Stimulated activated naive CD8-positive, alpha-beta T cell treated with anti-CD3 and anti-CD28 coated beads, Interleukin-15, amount 100 ng/mL, for 72 hours (primary cell): ENCODE results near the gene USP36.
"Not testable (repeated sequence)": the region's sequence is repeated elsewhere in the genome, so short reads cannot be mapped to it uniquely, and the experiment has no call there.

Source experiments
- ATAC-seq: fragments of 150-1000 bp; cut with Tn5 transposase; 2 replicates; pipeline ENCODE4 v1.10.0; 2021; ENCODE audit warnings: mild to moderate bottlenecking, moderate library complexity
- DNase-seq, 2 donors: peaks; one replicate each; pipeline ENCODE4 v3.0.0; 2021 to 2022
- H3K27ac Mint-ChIP-seq, 2 donors: one replicate each; pipeline ENCODE4 v1.8.0; 2022; ENCODE audit warnings: mild to moderate bottlenecking in 2 of 2, mixed read lengths in 2 of 2, moderate library complexity in 2 of 2
- H3K27me3 Mint-ChIP-seq: one replicate; pipeline ENCODE4 v1.8.0; 2022; ENCODE audit warnings: mixed read lengths
- H3K4me1 Mint-ChIP-seq: one replicate; pipeline ENCODE4 v1.8.0; 2022; ENCODE audit warnings: mild to moderate bottlenecking, mixed read lengths
- H3K4me3 Mint-ChIP-seq, 2 donors: one replicate each; pipeline ENCODE4 v1.8.0; 2022; ENCODE audit warnings: mild to moderate bottlenecking in 2 of 2, mixed read lengths in 2 of 2, moderate library complexity in 1 of 2
- H3K9me3 Mint-ChIP-seq, 2 donors: one replicate each; pipeline ENCODE4 v1.8.0; 2022; ENCODE audit warnings: mixed read lengths in 2 of 2

The USP36 gene

DNA sequence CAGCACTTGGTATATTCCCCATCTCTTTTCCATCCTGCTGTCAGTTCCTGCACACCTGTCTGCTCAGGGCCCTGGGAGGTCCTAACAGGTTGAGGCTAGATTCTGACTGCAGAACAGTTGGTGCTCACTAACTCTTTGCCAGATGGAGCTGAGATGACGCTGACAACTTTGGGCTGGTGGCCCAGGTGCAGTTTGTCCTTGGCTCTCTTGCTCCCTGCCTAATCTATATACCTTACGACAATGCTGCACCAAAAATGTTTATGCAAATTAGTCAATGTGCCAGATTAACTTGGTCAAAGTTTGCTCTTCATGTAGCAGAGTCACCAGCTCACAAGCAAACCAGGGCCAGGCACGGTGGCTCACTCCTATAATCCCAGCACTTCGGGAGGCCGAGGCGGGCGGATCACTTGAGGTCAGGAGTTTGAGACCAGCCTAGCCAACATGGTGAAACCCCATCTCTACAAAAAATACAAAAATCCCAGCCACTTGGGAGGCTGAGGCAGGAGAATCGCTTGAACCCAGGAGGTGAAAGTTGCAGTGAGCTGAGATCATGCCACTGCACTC, 36.4 kb upstream of the USP36 start:
- not testable (repeated sequence) for H3K4me3 Mint-ChIP-seq, H3K9me3 Mint-ChIP-seq, H3K27ac Mint-ChIP-seq, ATAC-seq, DNase-seq, H3K27me3 Mint-ChIP-seq
- H3K4me1 Mint-ChIP-seq, result peaks cover 31% of the 10 kb centered on the region

DNA sequence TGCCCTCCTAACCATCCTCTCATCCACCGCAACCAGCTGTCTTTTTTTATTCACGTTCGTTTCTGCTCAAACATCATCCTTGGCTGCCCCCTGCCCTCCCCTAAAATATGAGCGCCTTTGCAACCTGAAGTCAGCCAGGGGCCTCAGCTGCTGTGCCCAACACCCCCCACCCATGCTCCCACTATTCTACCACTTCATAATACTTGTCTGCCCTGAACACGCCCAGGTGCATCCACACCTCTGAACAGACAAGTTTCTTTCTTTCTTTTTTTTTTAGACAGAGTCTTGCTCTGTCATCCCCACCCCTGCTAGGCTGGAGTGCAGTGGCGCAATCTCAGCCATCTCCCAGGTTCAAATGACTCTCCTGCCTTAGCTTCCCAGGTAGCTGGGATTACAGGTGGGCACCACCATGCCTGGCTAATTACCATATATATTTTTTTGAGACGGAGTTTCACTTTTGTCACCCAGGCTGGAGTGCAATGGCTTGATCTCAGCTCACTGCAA, 35.5 kb upstream of the USP36 start:
- Mint-ChIP-seq H3K4me1 (peaks cover 31% of the 10 kb centered on the region), H3K27ac (no peak overlapping the region), H3K9me3 (no peaks in the 10 kb centered on the region), H3K27me3 (no peaks in the 10 kb centered on the region), H3K4me3 (no peak overlapping the region)
- no peak for DNase-seq
- no peak for ATAC-seq

- H3K27me3 Mint-ChIP-seq, result no peaks in the 10 kb centered on the region
- no peak overlapping the region for H3K4me3 Mint-ChIP-seq
- peaks cover 31% of the 10 kb centered on the region for H3K4me1 Mint-ChIP-seq
- H3K9me3 Mint-ChIP-seq, result no peaks in the 10 kb centered on the region
- no peak for ATAC-seq
- H3K27ac Mint-ChIP-seq, result no peak overlapping the region
- DNase-seq, result no peak
Measured at GRCh38 chr17:78875363-78876093, 34.9 kb upstream of the USP36 start.

- H3K9me3 Mint-ChIP-seq, result no peaks in the 10 kb centered on the region
- ATAC-seq, result no peak
- H3K4me1 Mint-ChIP-seq, result peaks cover 14% of the 10 kb centered on the region
- H3K4me3 Mint-ChIP-seq, result no peak overlapping the region
- no peaks in the 10 kb centered on the region for H3K27me3 Mint-ChIP-seq
- no peak overlapping the region for H3K27ac Mint-ChIP-seq
- DNase-seq, result no peak
Measured at GRCh38 chr17:78873519-78874340, 33.1 kb upstream of the USP36 start.

- Mint-ChIP-seq H3K4me3 (no peak overlapping the region), H3K4me1 (peaks cover 6% of the 10 kb centered on the region), H3K27ac (no peak overlapping the region), H3K27me3 (no peaks in the 10 kb centered on the region), H3K9me3 (no peaks in the 10 kb centered on the region)
- no peak for ATAC-seq
- no peak for DNase-seq
Measured at GRCh38 chr17:78872486-78872885, 31.9 kb upstream of the USP36 start.

- ATAC-seq (no peak), DNase-seq (no peak)
- no peak overlapping the region for H3K4me3 Mint-ChIP-seq
- no peak overlapping the region for H3K27ac Mint-ChIP-seq
- peaks cover 5% of the 10 kb centered on the region for H3K4me1 Mint-ChIP-seq
- H3K27me3 Mint-ChIP-seq, result no peaks in the 10 kb centered on the region
- no peaks in the 10 kb centered on the region for H3K9me3 Mint-ChIP-seq
Measured at GRCh38 chr17:78870621-78871020, 30.0 kb upstream of the USP36 start.

DNA sequence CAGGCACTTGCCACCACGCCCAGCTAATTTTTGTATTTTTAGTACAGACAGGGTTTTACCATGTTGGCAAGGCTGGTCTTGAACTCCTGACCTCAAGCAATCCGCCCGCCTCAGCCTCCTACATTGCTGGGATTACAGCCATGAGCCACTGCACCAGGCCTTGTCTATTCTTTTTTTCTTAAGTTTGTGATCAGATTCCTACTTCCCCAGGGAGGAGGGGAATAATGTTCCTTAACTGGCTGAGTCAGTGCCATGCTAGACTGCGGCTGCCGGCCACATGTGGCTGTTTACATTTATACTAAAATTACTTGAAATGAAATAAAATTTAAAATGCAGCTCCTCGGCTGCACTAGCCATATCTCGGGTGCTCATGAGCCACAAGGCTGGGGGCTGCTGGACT, 27.8 kb upstream of the USP36 start:
- Mint-ChIP-seq H3K4me3 (no peak overlapping the region), H3K27ac (no peak overlapping the region), H3K9me3 (no peaks in the 10 kb centered on the region), H3K27me3 (no peaks in the 10 kb centered on the region), H3K4me1 (peaks cover 6% of the 10 kb centered on the region)
- ATAC-seq (no peak), DNase-seq (no peak)

- not testable (repeated sequence) for DNase-seq, H3K27me3 Mint-ChIP-seq, ATAC-seq, H3K9me3 Mint-ChIP-seq, H3K4me1 Mint-ChIP-seq, H3K4me3 Mint-ChIP-seq
- peak overlapping the region in 1 of 2 donors; percentile 2 for H3K27ac Mint-ChIP-seq
Measured at GRCh38 chr17:78867046-78867445, 26.4 kb upstream of the USP36 start.

DNA sequence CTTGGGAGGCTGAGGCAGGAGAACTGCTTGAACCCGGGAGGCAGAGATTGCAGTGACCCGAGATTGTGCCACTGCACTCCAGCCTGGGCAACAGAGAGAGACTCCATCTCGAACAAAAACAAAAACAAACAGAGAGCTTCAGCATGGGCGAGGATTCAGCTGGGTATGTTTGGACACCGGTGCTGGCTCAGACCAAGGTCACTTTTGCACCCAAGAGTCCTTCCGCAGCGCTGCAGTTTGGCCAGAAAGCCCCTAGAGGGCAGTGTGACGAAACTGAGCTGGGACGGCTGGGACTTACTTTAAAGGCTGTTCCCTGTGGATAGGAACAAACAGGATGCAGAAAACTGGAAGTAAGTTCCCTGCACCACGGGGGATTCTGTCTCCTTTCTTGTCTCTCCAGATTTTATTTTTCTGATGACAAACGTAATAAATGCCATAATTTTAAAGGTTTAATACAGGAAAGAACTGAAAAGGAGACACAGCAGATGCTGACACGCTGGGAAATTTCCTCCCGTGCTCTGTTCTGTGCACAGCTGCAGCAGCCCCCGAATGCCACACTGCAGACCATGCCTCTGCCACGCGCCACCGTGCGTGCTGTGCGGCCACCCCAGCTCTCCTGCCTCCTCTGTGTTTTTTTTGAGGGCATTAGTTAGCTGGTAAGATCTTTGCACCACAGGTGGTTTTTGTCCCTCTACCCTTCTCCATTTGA, 25.2 kb upstream of the USP36 start:
- ATAC-seq, result peak; percentile 58
- peaks cover 6% of the 10 kb centered on the region for H3K4me1 Mint-ChIP-seq
- no peak overlapping the region for H3K4me3 Mint-ChIP-seq
- H3K9me3 Mint-ChIP-seq, result no peaks in the 10 kb centered on the region
- H3K27ac Mint-ChIP-seq, result no peak overlapping the region
- H3K27me3 Mint-ChIP-seq, result no peaks in the 10 kb centered on the region
- peak; percentile 55 to 59 for DNase-seq

DNA sequence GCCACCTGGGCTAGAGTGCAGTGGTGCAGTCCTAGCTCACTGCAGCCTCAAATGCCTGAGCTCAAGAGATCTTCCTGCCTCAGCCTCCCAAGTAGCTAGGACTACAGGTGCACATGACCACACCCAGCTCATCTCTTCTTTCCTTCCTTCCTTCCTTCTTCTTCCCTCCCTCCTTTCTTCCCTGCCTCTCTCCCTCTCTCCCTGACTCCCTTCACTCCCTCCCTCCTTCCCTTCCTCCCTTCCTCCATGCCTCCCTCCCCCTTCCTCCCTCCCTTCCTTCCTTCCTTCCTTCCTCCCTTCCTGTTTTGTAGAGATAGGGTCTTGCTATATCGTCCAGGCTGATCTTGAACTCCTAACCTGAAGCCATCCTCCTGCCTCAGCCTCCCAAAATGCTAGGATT, 23.5 kb upstream of the USP36 start:
- H3K4me1 Mint-ChIP-seq, result peaks cover 6% of the 10 kb centered on the region
- no peak overlapping the region for H3K27ac Mint-ChIP-seq
- ATAC-seq (no peak), DNase-seq (no peak)
- H3K9me3 Mint-ChIP-seq, result no peaks in the 10 kb centered on the region
- no peak overlapping the region for H3K4me3 Mint-ChIP-seq
- no peaks in the 10 kb centered on the region for H3K27me3 Mint-ChIP-seq

GRCh38 chr17:78862073-78863023, 21.7 kb upstream of the USP36 start:
- Mint-ChIP-seq H3K4me1 (peaks cover 6% of the 10 kb centered on the region), H3K27me3 (no peaks in the 10 kb centered on the region), H3K9me3 (no peaks in the 10 kb centered on the region), H3K4me3 (no peak overlapping the region), H3K27ac (no peak overlapping the region)
- ATAC-seq (no peak), DNase-seq (no peak)

DNA sequence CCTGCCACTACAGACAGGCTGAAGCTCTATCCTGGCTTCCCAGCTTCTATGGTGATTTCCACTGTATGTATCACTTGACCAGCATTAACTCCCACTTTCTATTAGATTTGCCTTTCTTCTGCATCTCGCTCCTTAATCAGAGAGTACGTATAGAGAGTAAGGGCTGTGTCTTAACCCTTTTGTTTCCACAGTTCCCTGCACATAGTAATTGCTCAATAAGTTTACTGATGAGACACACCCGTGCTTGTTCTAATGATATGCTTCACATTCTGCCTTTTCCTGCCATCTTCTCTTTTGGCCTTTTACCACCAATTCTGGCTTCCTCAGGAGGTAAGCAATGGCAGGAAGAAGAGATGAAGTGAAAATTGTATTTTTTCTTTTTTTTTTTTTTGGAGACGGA, 20.6 kb upstream of the USP36 start:
- no peaks in the 10 kb centered on the region for H3K27me3 Mint-ChIP-seq
- no peak overlapping the region for H3K27ac Mint-ChIP-seq
- peaks cover 6% of the 10 kb centered on the region for H3K4me1 Mint-ChIP-seq
- no peak for DNase-seq
- no peak for ATAC-seq
- no peak overlapping the region for H3K4me3 Mint-ChIP-seq
- no peaks in the 10 kb centered on the region for H3K9me3 Mint-ChIP-seq

DNA sequence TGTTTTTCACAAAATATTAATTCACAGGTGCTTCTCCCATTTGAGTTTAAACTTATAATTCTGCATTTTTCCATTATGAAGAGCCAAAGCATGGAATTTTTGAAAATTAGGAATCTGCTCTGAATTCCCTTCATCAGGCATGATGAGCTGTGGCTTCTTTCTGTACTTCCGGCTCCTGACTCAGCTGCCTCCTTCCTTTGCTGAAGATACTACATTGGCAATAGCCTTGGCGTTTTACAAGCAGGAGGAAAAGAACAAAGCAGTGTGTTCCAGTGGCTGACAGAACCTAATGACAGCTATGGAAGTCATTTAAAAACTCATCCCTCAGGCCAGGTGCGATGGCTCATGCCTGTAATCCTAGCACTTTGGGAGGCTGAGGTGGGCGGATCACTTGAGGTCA, 18.4 kb upstream of the USP36 start:
- Mint-ChIP-seq H3K9me3 (no peaks in the 10 kb centered on the region), H3K4me3 (no peak overlapping the region), H3K27ac (no peak overlapping the region), H3K4me1 (no peaks in the 10 kb centered on the region), H3K27me3 (no peaks in the 10 kb centered on the region)
- DNase-seq (no peak), ATAC-seq (no peak)

DNA sequence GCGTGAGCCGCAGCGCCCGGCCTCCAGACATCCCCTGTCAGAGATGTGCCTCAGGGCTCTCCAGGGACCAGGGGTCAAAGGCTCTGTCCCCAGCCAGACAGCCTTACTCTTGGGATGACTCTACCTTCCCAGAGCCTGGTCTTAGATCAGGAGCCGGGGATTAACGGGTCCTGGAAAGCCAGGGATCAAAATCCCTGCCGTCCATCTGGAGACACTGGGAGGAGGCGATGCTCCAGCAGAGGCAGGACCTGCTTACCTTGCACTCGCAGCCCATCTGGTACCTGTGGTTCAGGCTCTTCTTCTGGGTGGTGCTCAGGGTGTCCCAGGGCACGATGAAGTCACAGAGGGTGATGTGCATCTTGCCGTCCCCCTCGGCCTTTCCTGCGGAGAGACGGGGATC, 16.7 kb upstream of the USP36 start:
- DNase-seq, result no peak
- H3K9me3 Mint-ChIP-seq, result no peaks in the 10 kb centered on the region
- no peak overlapping the region for H3K4me3 Mint-ChIP-seq
- H3K27ac Mint-ChIP-seq, result no peak overlapping the region
- no peak for ATAC-seq
- H3K4me1 Mint-ChIP-seq, result no peaks in the 10 kb centered on the region
- H3K27me3 Mint-ChIP-seq, result no peaks in the 10 kb centered on the region
